ENCODE data around the gene CYS1.
"Not testable (repeated sequence)": the region's sequence is repeated elsewhere in the genome, so short reads cannot be mapped to it uniquely, and the experiment has no call there.

DNA sequence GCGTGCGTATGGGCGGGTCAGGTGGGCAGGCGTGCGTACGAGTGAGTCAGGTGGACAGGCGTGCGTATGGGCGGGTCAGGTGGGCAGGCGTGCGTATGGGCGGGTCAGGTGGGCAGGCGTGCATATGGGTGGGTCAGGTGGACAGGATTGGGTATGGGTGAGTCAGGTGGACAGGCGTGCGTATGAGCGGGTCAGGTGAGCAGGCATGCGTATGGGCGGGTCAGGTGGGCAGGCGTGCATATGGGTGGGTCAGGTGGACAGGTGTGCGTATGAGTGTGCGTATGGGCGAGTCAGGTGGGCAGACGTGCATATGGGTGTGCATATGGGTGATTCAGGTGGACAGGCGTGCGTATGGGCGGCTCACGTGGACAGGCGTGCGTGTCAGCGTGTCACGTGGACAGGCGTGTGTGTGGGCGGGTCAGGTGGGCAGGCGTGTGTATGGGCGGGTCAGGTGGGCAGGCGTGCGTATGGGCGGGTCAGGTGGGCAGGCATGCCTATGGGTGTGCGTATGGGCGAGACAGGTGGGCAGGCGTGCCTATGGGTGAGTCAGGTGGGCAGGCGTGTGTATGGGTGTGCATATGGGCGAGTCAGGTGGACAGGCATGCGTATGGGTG is 64.7 kb downstream of the CYS1 start:
- TF ChIP-seq CTCF (IDR thresholded peaks at IDR 0.05; ENCODE audit: insufficient read depth, low read length, poor library complexity, severe bottlenecking); EZH2phosphoT487 (conservative IDR thresholded peaks at IDR 0.05; ENCODE audit: low read length): not testable (repeated sequence)
